ENCODE results near the gene STYXL1. TPM values are rescaled to one million over a fixed set of nuclear protein-coding genes. Genes with fewer than 3 reads are reported as not detected.
A peak's percentile ranks its signal among the peaks of the same experiment; 100 is the strongest.

Gene STYXL1
- total and polyA plus RNA-seq, 2 experiments from 2014 or later: 28.0 to 39.2 TPM

GRCh38 chr7:76016191-76016947, 31.4 kb downstream of the STYXL1 start:
- no peaks in the 10 kb centered on the region; the same call in 2 of the 3 replicates for H3K9me3 Mint-ChIP-seq
- TF ChIP-seq REST (IDR thresholded peaks at IDR 0.05; ENCODE audit: unreplicated experiment): no peak
- no peak for TF ChIP-seq ZNF331 (CRISPR knock-in tag; IDR thresholded peaks at IDR 0.05; ENCODE audit: low read depth)
- no peak for TF ChIP-seq JUNB (IDR thresholded peaks at IDR 0.05; ENCODE audit: unreplicated experiment)
- no peak for TF ChIP-seq NANOG (IDR thresholded peaks at IDR 0.05; ENCODE audit: borderline replicate concordance)
- TF ChIP-seq CTCF (conservative IDR thresholded peaks at IDR 0.05; ENCODE audit: low read depth in 2 of 2): no peak
- no peak for TF ChIP-seq EZH2phosphoT487 (IDR thresholded peaks at IDR 0.05; ENCODE audit: unreplicated experiment)
- no peak for TF ChIP-seq EZH2 (IDR thresholded peaks at IDR 0.05; ENCODE audit: low read depth, unreplicated experiment)
- no peak for TF ChIP-seq CREB1 (CRISPR knock-in tag; IDR thresholded peaks at IDR 0.05; ENCODE audit: low read depth)
- H3K36me3 Mint-ChIP-seq (ENCODE audit: low read depth): peaks cover 40% of the 10 kb centered on the region
- peaks cover 3% of the 10 kb centered on the region for H3K27me3 Mint-ChIP-seq (ENCODE audit: insufficient read depth, low read depth, poor library complexity)
- no peak for DNase-seq (ENCODE audit: low spot score)
- H2AFZ ChIP-seq: no peak overlapping the region
- no peaks in the 10 kb centered on the region for H3K9me2 ChIP-seq (ENCODE audit: insufficient read depth)
- no peak overlapping the region for H3K27ac Mint-ChIP-seq
- no peak for ATAC-seq
- no peak overlapping the region for H3K27ac ChIP-seq (ENCODE audit: low read depth)
- no peak overlapping the region for H3K4me3 Mint-ChIP-seq
- H3K4me1 ChIP-seq (ENCODE audit: insufficient read depth): no peaks in the 10 kb centered on the region
- H3K36me3 ChIP-seq (ENCODE audit: insufficient read depth): no peaks in the 10 kb centered on the region
- no peaks in the 10 kb centered on the region; the same call in 1 of the 2 replicates for H4K20me1 ChIP-seq (replicated peaks; ENCODE audit: insufficient read depth)
- no peaks in the 10 kb centered on the region; the same call in 1 of the 2 replicates for H3K79me2 ChIP-seq (replicated peaks; ENCODE audit: insufficient read depth)
- H3F3A ChIP-seq (replicated peaks; ENCODE audit: low read depth): no peaks in the 10 kb centered on the region
- no peaks in the 10 kb centered on the region for H3K27me3 ChIP-seq (ENCODE audit: insufficient read depth)
- H3K4me2 ChIP-seq: no peak overlapping the region
- no peak overlapping the region for H3K4me3 ChIP-seq
- no peaks in the 10 kb centered on the region for H3K4me1 Mint-ChIP-seq

- Histone ChIP-seq H3K4me3 (no peak overlapping the region), H3K4me2 (no peak overlapping the region), H2AFZ (no peak overlapping the region), H3K27me3 (ENCODE audit: insufficient read depth) (no peaks in the 10 kb centered on the region), H3K4me1 (ENCODE audit: insufficient read depth) (no peaks in the 10 kb centered on the region), H3K9me2 (ENCODE audit: insufficient read depth) (no peaks in the 10 kb centered on the region), H3K27ac (ENCODE audit: low read depth) (no peak overlapping the region), H3F3A (replicated peaks; ENCODE audit: low read depth) (no peaks in the 10 kb centered on the region), H3K36me3 (ENCODE audit: insufficient read depth) (no peaks in the 10 kb centered on the region), H4K20me1 (replicated peaks; ENCODE audit: insufficient read depth) (no peaks in the 10 kb centered on the region; the same call in 1 of the 2 replicates), H3K79me2 (replicated peaks; ENCODE audit: insufficient read depth) (no peaks in the 10 kb centered on the region; the same call in 1 of the 2 replicates)
- no peaks in the 10 kb centered on the region for H3K27me3 Mint-ChIP-seq (ENCODE audit: insufficient read depth, low read depth, poor library complexity)
- peaks cover 16% of the 10 kb centered on the region for H3K36me3 Mint-ChIP-seq (ENCODE audit: low read depth)
- no peaks in the 10 kb centered on the region for H3K9me3 Mint-ChIP-seq
- ATAC-seq: no peak
- no peak for DNase-seq (ENCODE audit: low spot score)
- no peaks in the 10 kb centered on the region for H3K4me1 Mint-ChIP-seq
- no peak overlapping the region for H3K4me3 Mint-ChIP-seq
- peak overlapping the region; percentile 49; the same call in 1 of the 2 replicates for H3K27ac Mint-ChIP-seq
- TF ChIP-seq JUNB (IDR thresholded peaks at IDR 0.05; ENCODE audit: unreplicated experiment) (no peak), REST (IDR thresholded peaks at IDR 0.05; ENCODE audit: unreplicated experiment) (no peak), ETS1 (IDR thresholded peaks at IDR 0.05) (no peak), ZNF331 (CRISPR knock-in tag; IDR thresholded peaks at IDR 0.05; ENCODE audit: low read depth) (no peak), EZH2phosphoT487 (IDR thresholded peaks at IDR 0.05; ENCODE audit: unreplicated experiment) (no peak), EZH2 (IDR thresholded peaks at IDR 0.05; ENCODE audit: low read depth, unreplicated experiment) (no peak)
Observed at GRCh38 chr7:76011442-76011861, 36.3 kb downstream of the STYXL1 start.

Measured in GM23338 (cell line).